ENCODE data around the gene GIMAP6.
"Not testable (repeated sequence)": the region's sequence is repeated elsewhere in the genome, so short reads cannot be mapped to it uniquely, and the experiment has no call there.

GIMAP6 gene

GRCh38 chr7:150665896-150666295 is 33.7 kb upstream of the GIMAP6 start:
- no peaks in the 10 kb centered on the region for H3K36me3 ChIP-seq (ENCODE audit: control insufficient read depth in 1 of 2, insufficient read depth in 2 of 2, low read length in 2 of 2)
- H3K9ac ChIP-seq (ENCODE audit: low read depth in 1 of 2, low read length in 2 of 2) = no peak overlapping the region
- H3K4me1 ChIP-seq (ENCODE audit: control insufficient read depth in 1 of 2, insufficient read depth in 2 of 2, low read length in 2 of 2) = peaks cover 5 to 14% of the 10 kb centered on the region in 2 donors
- H3K27me3 ChIP-seq (ENCODE audit: control insufficient read depth in 1 of 2, insufficient read depth in 2 of 2, low read length in 2 of 2) = no peaks in the 10 kb centered on the region
- no peak overlapping the region for H3K4me3 ChIP-seq (ENCODE audit: low read depth in 1 of 2, low read length in 2 of 2)
- H3K27ac ChIP-seq (ENCODE audit: low read depth, low read length) = no peak overlapping the region
- no peaks in the 10 kb centered on the region for H3K9me3 ChIP-seq (ENCODE audit: control insufficient read depth in 1 of 2, low read length in 2 of 2)

- no peak overlapping the region for H3K4me3 ChIP-seq (ENCODE audit: low read depth in 1 of 2, low read length in 2 of 2)
- no peaks in the 10 kb centered on the region for H3K9me3 ChIP-seq (ENCODE audit: control insufficient read depth in 1 of 2, low read length in 2 of 2)
- H3K36me3 ChIP-seq (ENCODE audit: control insufficient read depth in 1 of 2, insufficient read depth in 2 of 2, low read length in 2 of 2) = no peaks in the 10 kb centered on the region
- H3K9ac ChIP-seq (ENCODE audit: low read depth in 1 of 2, low read length in 2 of 2) = no peak overlapping the region
- no peak overlapping the region for H3K27ac ChIP-seq (ENCODE audit: low read depth, low read length)
- no peaks in the 10 kb centered on the region for H3K27me3 ChIP-seq (ENCODE audit: control insufficient read depth in 1 of 2, insufficient read depth in 2 of 2, low read length in 2 of 2)
- H3K4me1 ChIP-seq (ENCODE audit: control insufficient read depth in 1 of 2, insufficient read depth in 2 of 2, low read length in 2 of 2) = peaks cover 5 to 14% of the 10 kb centered on the region in 2 donors
Measured at GRCh38 chr7:150665089-150665748, 33.0 kb upstream of the GIMAP6 start.

DNA sequence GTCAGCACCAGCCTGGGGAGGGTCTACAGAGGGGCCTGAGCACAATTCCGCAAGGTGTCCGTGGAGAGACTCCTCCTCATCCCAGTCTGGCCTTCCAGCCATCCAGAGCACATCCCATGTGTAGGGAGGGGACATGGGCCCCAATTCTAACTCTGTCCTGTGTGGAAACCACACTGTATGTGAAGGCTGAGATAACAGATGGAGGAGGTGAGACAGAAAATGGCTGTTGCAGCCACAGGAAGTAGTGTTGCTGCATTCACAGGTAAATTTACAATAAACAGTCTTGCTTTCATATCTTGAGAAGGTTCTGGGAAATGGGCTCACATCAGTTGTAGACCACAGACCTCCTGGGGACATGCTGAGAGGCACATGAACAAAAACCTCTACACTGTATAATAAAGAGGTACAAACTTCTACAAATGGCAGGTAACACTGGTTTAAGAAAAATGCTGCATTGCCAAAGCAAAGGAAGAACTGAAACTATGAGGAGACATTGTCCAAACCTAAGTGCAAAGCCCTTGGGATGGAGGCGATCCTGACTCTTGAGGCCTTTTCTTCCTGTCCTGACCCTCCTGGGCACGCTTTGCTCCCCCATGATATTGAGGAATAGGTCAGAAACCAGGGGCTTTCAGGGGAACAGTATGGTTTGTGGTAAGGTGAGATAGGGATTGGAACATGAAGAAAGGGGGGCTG is 31.8 kb upstream of the GIMAP6 start:
- Histone ChIP-seq H3K4me3 (ENCODE audit: low read depth in 1 of 2, low read length in 2 of 2) (no peak overlapping the region), H3K9ac (ENCODE audit: low read depth in 1 of 2, low read length in 2 of 2) (no peak overlapping the region), H3K27me3 (ENCODE audit: control insufficient read depth in 1 of 2, insufficient read depth in 2 of 2, low read length in 2 of 2) (no peaks in the 10 kb centered on the region), H3K4me1 (ENCODE audit: control insufficient read depth in 1 of 2, insufficient read depth in 2 of 2, low read length in 2 of 2) (peaks cover 5 to 14% of the 10 kb centered on the region in 2 donors), H3K36me3 (ENCODE audit: control insufficient read depth in 1 of 2, insufficient read depth in 2 of 2, low read length in 2 of 2) (no peaks in the 10 kb centered on the region), H3K27ac (ENCODE audit: low read depth, low read length) (no peak overlapping the region), H3K9me3 (ENCODE audit: control insufficient read depth in 1 of 2, low read length in 2 of 2) (no peaks in the 10 kb centered on the region)

DNA sequence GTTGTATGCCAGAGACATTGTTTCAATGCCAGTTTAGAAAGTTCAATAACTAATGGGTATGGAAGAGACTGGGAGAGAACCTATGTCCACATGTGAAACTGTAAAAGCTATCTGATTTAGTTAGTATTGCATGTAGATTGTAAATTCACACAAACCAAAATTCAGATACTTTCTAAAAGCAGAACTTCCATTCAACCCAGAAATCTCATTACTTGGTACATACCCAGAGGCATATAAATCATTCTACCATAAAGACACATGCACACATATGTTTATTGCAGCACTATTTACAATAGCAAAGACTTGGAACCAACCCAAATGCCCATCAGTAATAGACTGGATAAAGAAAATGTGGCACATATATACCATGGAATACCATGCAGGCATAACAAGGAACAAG is 30.6 kb upstream of the GIMAP6 start:
- not testable (repeated sequence) for H3K36me3 ChIP-seq (ENCODE audit: control insufficient read depth in 1 of 2, insufficient read depth in 2 of 2, low read length in 2 of 2); H3K9me3 ChIP-seq (ENCODE audit: control insufficient read depth in 1 of 2, low read length in 2 of 2); H3K9ac ChIP-seq (ENCODE audit: low read depth in 1 of 2, low read length in 2 of 2); H3K4me3 ChIP-seq (ENCODE audit: low read depth in 1 of 2, low read length in 2 of 2); H3K27me3 ChIP-seq (ENCODE audit: control insufficient read depth in 1 of 2, insufficient read depth in 2 of 2, low read length in 2 of 2); H3K27ac ChIP-seq (ENCODE audit: low read depth, low read length)
- peaks cover 5 to 14% of the 10 kb centered on the region in 2 donors for H3K4me1 ChIP-seq (ENCODE audit: control insufficient read depth in 1 of 2, insufficient read depth in 2 of 2, low read length in 2 of 2)

DNA sequence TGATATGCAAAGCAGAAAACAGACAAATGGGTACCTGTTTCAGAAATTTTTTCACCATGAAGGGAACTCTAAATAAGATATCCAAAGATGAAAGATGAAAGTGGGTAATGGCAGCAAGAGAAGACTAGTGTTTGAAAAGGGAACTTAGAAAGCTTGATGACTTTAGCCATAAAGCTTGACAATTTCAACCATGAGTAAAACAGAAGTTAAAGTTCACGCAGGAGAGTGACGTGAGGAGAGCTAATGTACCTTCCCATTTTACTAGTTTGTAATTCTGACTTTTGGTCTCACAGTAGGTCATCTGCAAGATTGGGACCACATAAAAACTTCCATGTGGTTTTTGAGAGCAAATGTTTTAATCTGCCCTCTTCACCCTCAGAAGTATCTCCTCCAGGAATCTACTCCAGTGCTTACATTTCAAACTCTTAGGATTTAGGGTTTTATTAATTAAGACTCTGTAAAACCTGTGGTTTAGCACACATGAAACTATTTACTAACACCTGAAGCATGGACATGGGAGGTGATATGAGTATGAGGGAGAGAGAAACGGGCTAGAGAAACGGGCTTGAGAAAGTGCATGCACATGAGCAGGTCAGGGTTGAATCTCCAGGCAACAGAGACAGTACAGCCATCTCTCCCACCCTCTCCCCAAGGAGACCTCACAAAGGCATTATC is 28.9 kb upstream of the GIMAP6 start:
- Histone ChIP-seq H3K4me3 (ENCODE audit: low read depth in 1 of 2, low read length in 2 of 2) (no peak overlapping the region), H3K27me3 (ENCODE audit: control insufficient read depth in 1 of 2, insufficient read depth in 2 of 2, low read length in 2 of 2) (no peaks in the 10 kb centered on the region), H3K4me1 (ENCODE audit: control insufficient read depth in 1 of 2, insufficient read depth in 2 of 2, low read length in 2 of 2) (peaks cover under 1 to 7% of the 10 kb centered on the region in 2 donors), H3K9me3 (ENCODE audit: control insufficient read depth in 1 of 2, low read length in 2 of 2) (peaks cover 0 to 8% of the 10 kb centered on the region in 2 donors), H3K9ac (ENCODE audit: low read depth in 1 of 2, low read length in 2 of 2) (no peak overlapping the region), H3K27ac (ENCODE audit: low read depth, low read length) (no peak overlapping the region), H3K36me3 (ENCODE audit: control insufficient read depth in 1 of 2, insufficient read depth in 2 of 2, low read length in 2 of 2) (no peaks in the 10 kb centered on the region)

DNA sequence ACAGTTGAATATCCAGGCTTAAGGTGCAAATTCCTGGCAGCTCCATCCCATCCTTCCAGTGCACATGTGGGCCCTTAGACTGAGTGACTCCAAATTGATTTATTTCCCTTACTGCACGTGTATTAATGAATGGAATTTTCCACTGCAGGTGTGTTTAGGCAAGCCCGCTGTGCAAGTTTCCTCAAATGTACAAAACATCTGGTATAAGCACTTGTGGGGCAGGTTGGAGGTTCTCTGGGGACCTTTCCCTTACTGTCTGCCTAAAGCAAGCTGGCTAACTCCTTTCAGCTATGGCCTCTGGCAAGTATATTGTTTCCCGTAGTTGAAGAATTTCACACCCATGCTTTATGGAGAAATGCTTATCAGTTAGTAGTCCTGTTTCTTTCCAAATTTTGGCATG is 25.3 kb upstream of the GIMAP6 start:
- Histone ChIP-seq H3K4me3 (ENCODE audit: low read depth in 1 of 2, low read length in 2 of 2) (no peak overlapping the region), H3K36me3 (ENCODE audit: control insufficient read depth in 1 of 2, insufficient read depth in 2 of 2, low read length in 2 of 2) (no peaks in the 10 kb centered on the region), H3K9ac (ENCODE audit: low read depth in 1 of 2, low read length in 2 of 2) (no peak overlapping the region), H3K9me3 (ENCODE audit: control insufficient read depth in 1 of 2, low read length in 2 of 2) (peaks cover 0 to 8% of the 10 kb centered on the region in 2 donors), H3K4me1 (ENCODE audit: control insufficient read depth in 1 of 2, insufficient read depth in 2 of 2, low read length in 2 of 2) (no peaks in the 10 kb centered on the region), H3K27ac (ENCODE audit: low read depth, low read length) (no peak overlapping the region), H3K27me3 (ENCODE audit: control insufficient read depth in 1 of 2, insufficient read depth in 2 of 2, low read length in 2 of 2) (no peaks in the 10 kb centered on the region)

DNA sequence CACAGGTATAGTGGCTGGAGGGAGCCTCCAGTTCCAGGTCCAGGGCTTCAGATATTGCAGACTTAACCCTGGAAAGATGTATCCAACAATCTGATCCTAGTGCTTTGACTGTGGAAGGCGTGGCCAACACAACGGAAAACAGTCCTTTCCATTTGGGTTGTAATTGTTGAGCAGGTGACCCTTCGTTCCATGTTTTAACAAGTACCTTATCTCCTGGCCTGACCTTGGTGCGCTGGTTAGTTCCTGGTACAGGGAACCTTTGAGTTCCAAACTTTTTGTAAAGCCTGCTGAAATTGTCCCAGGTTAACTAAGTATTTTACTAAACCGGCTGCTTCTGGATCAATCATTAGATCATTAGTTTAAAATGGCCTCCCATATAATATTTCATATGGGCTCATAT is 23.9 kb upstream of the GIMAP6 start:
- peaks cover 0 to 8% of the 10 kb centered on the region in 2 donors for H3K9me3 ChIP-seq (ENCODE audit: control insufficient read depth in 1 of 2, low read length in 2 of 2)
- H3K27ac ChIP-seq (ENCODE audit: low read depth, low read length) = no peak overlapping the region
- no peak overlapping the region for H3K9ac ChIP-seq (ENCODE audit: low read depth in 1 of 2, low read length in 2 of 2)
- H3K27me3 ChIP-seq (ENCODE audit: control insufficient read depth in 1 of 2, insufficient read depth in 2 of 2, low read length in 2 of 2) = no peaks in the 10 kb centered on the region
- no peak overlapping the region for H3K4me3 ChIP-seq (ENCODE audit: low read depth in 1 of 2, low read length in 2 of 2)
- H3K36me3 ChIP-seq (ENCODE audit: control insufficient read depth in 1 of 2, insufficient read depth in 2 of 2, low read length in 2 of 2) = no peaks in the 10 kb centered on the region
- H3K4me1 ChIP-seq (ENCODE audit: control insufficient read depth in 1 of 2, insufficient read depth in 2 of 2, low read length in 2 of 2) = no peaks in the 10 kb centered on the region

- Histone ChIP-seq H3K4me1 (ENCODE audit: control insufficient read depth in 1 of 2, insufficient read depth in 2 of 2, low read length in 2 of 2) (no peaks in the 10 kb centered on the region), H3K27me3 (ENCODE audit: control insufficient read depth in 1 of 2, insufficient read depth in 2 of 2, low read length in 2 of 2) (no peaks in the 10 kb centered on the region), H3K36me3 (ENCODE audit: control insufficient read depth in 1 of 2, insufficient read depth in 2 of 2, low read length in 2 of 2) (no peaks in the 10 kb centered on the region), H3K9me3 (ENCODE audit: control insufficient read depth in 1 of 2, low read length in 2 of 2) (peaks cover 0 to 8% of the 10 kb centered on the region in 2 donors), H3K27ac (ENCODE audit: low read depth, low read length) (no peak overlapping the region), H3K9ac (ENCODE audit: low read depth in 1 of 2, low read length in 2 of 2) (no peak overlapping the region), H3K4me3 (ENCODE audit: low read depth in 1 of 2, low read length in 2 of 2) (no peak overlapping the region)
Measured at GRCh38 chr7:150654692-150655091, 22.5 kb upstream of the GIMAP6 start.

DNA sequence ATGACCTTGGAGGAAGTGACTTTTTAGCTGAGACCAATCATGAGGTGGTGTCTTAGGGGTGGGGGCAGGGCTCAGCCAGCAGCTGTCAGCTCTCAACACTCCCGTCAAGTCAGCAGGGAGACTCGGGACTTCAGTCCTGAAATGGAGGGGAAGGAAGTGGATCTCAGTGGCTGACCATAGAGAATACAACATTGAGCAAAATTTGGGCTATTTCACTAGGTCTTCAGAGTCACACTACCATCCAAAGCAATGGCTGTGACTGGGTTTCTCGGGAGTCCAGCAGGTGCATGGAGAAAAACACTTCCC is 16.8 kb upstream of the GIMAP6 start:
- Histone ChIP-seq H3K27ac (ENCODE audit: low read depth, low read length) (no peak overlapping the region), H3K9ac (ENCODE audit: low read depth in 1 of 2, low read length in 2 of 2) (no peak overlapping the region), H3K9me3 (ENCODE audit: control insufficient read depth in 1 of 2, low read length in 2 of 2) (no peaks in the 10 kb centered on the region), H3K27me3 (ENCODE audit: control insufficient read depth in 1 of 2, insufficient read depth in 2 of 2, low read length in 2 of 2) (no peaks in the 10 kb centered on the region), H3K4me3 (ENCODE audit: low read depth in 1 of 2, low read length in 2 of 2) (no peak overlapping the region), H3K36me3 (ENCODE audit: control insufficient read depth in 1 of 2, insufficient read depth in 2 of 2, low read length in 2 of 2) (no peaks in the 10 kb centered on the region), H3K4me1 (ENCODE audit: control insufficient read depth in 1 of 2, insufficient read depth in 2 of 2, low read length in 2 of 2) (no peaks in the 10 kb centered on the region)

DNA sequence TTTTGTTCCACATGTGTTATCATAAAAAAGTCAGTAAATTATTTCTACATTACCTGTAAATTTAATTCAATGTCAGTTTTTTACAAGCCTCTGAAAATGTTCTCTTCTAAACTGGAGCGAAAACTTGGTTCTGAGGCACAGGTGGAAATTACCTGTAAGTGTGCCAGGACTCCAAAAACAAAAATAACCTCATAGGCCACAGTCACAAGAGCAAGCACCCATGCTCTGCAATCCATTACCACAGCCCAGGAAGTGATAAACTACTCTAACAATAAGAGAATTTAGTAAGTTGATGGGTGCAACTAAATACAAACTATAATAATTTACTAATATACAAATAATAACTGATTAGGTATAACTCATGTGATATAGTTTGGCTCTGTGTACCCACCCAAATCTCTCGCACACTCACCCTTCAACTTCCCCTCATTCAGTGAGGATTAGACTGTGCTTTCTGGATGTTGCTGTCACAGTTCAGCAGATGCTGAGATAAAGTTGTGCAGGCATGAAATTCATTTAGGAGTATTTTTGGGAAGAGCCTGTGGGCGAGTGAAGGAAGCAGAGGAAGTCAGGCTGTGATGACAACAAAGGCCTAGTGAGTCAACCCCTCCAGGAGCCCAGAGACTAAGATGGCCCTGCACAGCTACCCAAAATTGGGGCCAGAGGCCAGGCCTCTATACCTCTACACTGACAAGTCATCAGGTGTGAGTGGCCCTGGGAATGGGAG is 16.3 kb upstream of the GIMAP6 start:
- H3K27ac ChIP-seq (ENCODE audit: low read depth, low read length) = no peak overlapping the region
- no peaks in the 10 kb centered on the region for H3K4me1 ChIP-seq (ENCODE audit: control insufficient read depth in 1 of 2, insufficient read depth in 2 of 2, low read length in 2 of 2)
- H3K9ac ChIP-seq (ENCODE audit: low read depth in 1 of 2, low read length in 2 of 2) = no peak overlapping the region

More for the DNA sequence above, 16.3 kb upstream of the GIMAP6 start:
- H3K27me3 ChIP-seq (ENCODE audit: control insufficient read depth in 1 of 2, insufficient read depth in 2 of 2, low read length in 2 of 2) = no peaks in the 10 kb centered on the region
- H3K4me3 ChIP-seq (ENCODE audit: low read depth in 1 of 2, low read length in 2 of 2) = no peak overlapping the region
- H3K36me3 ChIP-seq (ENCODE audit: control insufficient read depth in 1 of 2, insufficient read depth in 2 of 2, low read length in 2 of 2) = no peaks in the 10 kb centered on the region
- no peaks in the 10 kb centered on the region for H3K9me3 ChIP-seq (ENCODE audit: control insufficient read depth in 1 of 2, low read length in 2 of 2)
